ENCODE data around the gene C11orf97.

DNA sequence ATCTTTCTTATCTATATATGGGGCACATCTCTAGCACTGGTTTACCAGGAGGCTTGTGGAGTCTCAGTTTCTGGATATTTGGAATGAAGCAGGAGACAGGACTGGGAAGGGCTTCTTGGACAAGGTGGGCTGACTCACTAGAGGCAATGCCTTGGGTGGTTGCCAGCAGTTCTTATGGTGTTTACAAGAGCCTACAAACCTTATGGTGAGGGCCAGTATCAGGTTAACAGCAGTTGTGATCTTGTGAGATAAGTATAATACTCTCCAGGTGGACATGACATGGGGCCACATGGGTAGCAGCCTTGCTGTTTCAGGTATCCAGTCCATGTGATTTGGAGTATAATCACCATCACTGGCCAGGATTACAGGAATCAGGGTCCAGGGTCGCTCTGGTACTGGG, 41.7 kb downstream of the C11orf97 start:
- TF ChIP-seq ZNF175 (tag by site-specific recombination; IDR thresholded peaks at IDR 0.05) = no peak
- TF ChIP-seq, protein P1, sequence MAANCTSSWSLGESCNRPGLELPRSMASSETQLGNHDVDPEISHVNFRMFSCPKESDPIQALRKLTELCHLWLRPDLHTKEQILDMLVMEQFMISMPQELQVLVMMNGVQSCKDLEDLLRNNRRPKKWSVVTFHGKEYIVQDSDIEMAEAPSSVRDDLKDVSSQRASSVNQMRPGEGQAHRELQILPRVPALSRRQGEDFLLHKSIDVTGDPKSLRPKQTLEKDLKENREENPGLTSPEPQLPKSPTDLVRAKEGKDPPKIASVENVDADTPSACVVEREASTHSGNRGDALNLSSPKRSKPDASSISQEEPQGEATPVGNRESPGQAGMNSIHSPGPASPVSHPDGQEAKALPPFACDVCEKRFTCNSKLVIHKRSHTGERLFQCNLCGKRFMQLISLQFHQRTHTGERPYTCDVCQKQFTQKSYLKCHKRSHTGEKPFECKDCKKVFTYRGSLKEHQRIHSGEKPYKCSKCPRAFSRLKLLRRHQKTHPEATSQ (tag by site-specific recombination; IDR thresholded peaks at IDR 0.05) = no peak
- TF ChIP-seq, protein P2, sequence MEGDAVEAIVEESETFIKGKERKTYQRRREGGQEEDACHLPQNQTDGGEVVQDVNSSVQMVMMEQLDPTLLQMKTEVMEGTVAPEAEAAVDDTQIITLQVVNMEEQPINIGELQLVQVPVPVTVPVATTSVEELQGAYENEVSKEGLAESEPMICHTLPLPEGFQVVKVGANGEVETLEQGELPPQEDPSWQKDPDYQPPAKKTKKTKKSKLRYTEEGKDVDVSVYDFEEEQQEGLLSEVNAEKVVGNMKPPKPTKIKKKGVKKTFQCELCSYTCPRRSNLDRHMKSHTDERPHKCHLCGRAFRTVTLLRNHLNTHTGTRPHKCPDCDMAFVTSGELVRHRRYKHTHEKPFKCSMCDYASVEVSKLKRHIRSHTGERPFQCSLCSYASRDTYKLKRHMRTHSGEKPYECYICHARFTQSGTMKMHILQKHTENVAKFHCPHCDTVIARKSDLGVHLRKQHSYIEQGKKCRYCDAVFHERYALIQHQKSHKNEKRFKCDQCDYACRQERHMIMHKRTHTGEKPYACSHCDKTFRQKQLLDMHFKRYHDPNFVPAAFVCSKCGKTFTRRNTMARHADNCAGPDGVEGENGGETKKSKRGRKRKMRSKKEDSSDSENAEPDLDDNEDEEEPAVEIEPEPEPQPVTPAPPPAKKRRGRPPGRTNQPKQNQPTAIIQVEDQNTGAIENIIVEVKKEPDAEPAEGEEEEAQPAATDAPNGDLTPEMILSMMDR (tag by site-specific recombination; IDR thresholded peaks at IDR 0.05) = no peak
- TF ChIP-seq ZNF626 (tag by site-specific recombination; IDR thresholded peaks at IDR 0.05) = no peak
- TF ChIP-seq SP2 (tag by site-specific recombination; IDR thresholded peaks at IDR 0.05) = no peak
- no peak for TF ChIP-seq ZNF133 (tag by site-specific recombination; IDR thresholded peaks at IDR 0.05)
- no peak for TF ChIP-seq ZNF24 (tag by site-specific recombination; IDR thresholded peaks at IDR 0.05)
- no peak for TF ChIP-seq BCL11A (tag by site-specific recombination; IDR thresholded peaks at IDR 0.05; ENCODE audit: low read depth)
- TF ChIP-seq ZBTB20 (tag by site-specific recombination; IDR thresholded peaks at IDR 0.05) = no peak
- TF ChIP-seq ZNF677 (tag by site-specific recombination; IDR thresholded peaks at IDR 0.05) = no peak
- TF ChIP-seq ZNF121 (tag by site-specific recombination; IDR thresholded peaks at IDR 0.05) = no peak
